ENCODE results near the gene PHLPP2. TPM values are rescaled to one million over a fixed set of nuclear protein-coding genes. Genes with fewer than 3 reads are reported as not detected.

Gene PHLPP2
- polyA plus RNA-seq, 3 donors, result 0.57 to 2.5 (median 1.4) TPM

- H3K27me3 Mint-ChIP-seq (ENCODE audit: low read depth in 3 of 3), result no peaks in the 10 kb centered on the region
- DNase-seq, result no peak
- peaks cover 0 to 2% (median 0%) of the 10 kb centered on the region in 7 donors for H3K9me3 Mint-ChIP-seq
- H3K79me2 ChIP-seq (ENCODE audit: insufficient read depth, low read length), result no peaks in the 10 kb centered on the region
- no peak overlapping the region for H2AFZ ChIP-seq (ENCODE audit: insufficient read depth, low read depth, low read length, poor library complexity, severe bottlenecking)
- intact Hi-C loops (cut with micrococcal nuclease), result no loop called here
- no peak overlapping the region for H3K4me2 ChIP-seq (replicated peaks; ENCODE audit: extremely low read depth, low read length, poor library complexity, severe bottlenecking)
- H3K27ac ChIP-seq (ENCODE audit: low read depth in 1 of 2, low read length in 2 of 2), result no peak overlapping the region
- no peak overlapping the region for H3K4me3 Mint-ChIP-seq
- no peaks in the 10 kb centered on the region for H4K20me1 ChIP-seq (ENCODE audit: insufficient read depth, low read length)
- no peak overlapping the region for H3K27ac Mint-ChIP-seq
- TF ChIP-seq CTCF (IDR thresholded peaks at IDR 0.05), result no peak
- H3K4me1 Mint-ChIP-seq, result no peaks in the 10 kb centered on the region
- H3K4me3 ChIP-seq (replicated peaks in 1 of 3; ENCODE audit: low read depth in 2 of 3, low read length in 3 of 3), result no peak overlapping the region
- peaks cover 23 to 34% of the 10 kb centered on the region in 2 donors for H3K36me3 Mint-ChIP-seq
- H3K9ac ChIP-seq (ENCODE audit: insufficient read depth, low read length, poor library complexity, severe bottlenecking), result no peak overlapping the region
- H3K9me3 ChIP-seq (replicated peaks in 1 of 2; ENCODE audit: control insufficient read depth in 1 of 2, insufficient read depth in 1 of 2, low read length in 2 of 2), result no peaks in the 10 kb centered on the region
- peaks cover 4 to 14% of the 10 kb centered on the region in 2 donors for H3K36me3 ChIP-seq (replicated peaks in 1 of 2; ENCODE audit: control insufficient read depth in 1 of 2, insufficient read depth in 2 of 2, low read length in 2 of 2)
- no peaks in the 10 kb centered on the region for H3K4me1 ChIP-seq (ENCODE audit: control insufficient read depth in 1 of 2, insufficient read depth in 2 of 2, low read length in 2 of 2)
- 94% methylated on average over 2 of the region's 3 CpGs for WGBS (ENCODE audit: insufficient coverage)
- H3K27me3 ChIP-seq (ENCODE audit: control insufficient read depth in 2 of 2, insufficient read depth in 2 of 2, low read length in 2 of 2), result no peaks in the 10 kb centered on the region
Measured at GRCh38 chr16:71675380-71675779, 49.1 kb downstream of the PHLPP2 start.

- no CpG with 5 or more reads among the region's 2 CpGs for WGBS (ENCODE audit: insufficient coverage)
- no peaks in the 10 kb centered on the region for H4K20me1 ChIP-seq (ENCODE audit: insufficient read depth, low read length)
- Mint-ChIP-seq H3K36me3 (peaks cover 29 to 34% of the 10 kb centered on the region in 2 donors), H3K9me3 (no peaks in the 10 kb centered on the region), H3K4me1 (no peaks in the 10 kb centered on the region), H3K4me3 (no peak overlapping the region), H3K27me3 (ENCODE audit: low read depth in 3 of 3) (no peaks in the 10 kb centered on the region), H3K27ac (no peak overlapping the region)
- no peaks in the 10 kb centered on the region for H3K27me3 ChIP-seq (ENCODE audit: control insufficient read depth in 2 of 2, insufficient read depth in 2 of 2, low read length in 2 of 2)
- no peaks in the 10 kb centered on the region for H3K4me1 ChIP-seq (ENCODE audit: control insufficient read depth in 1 of 2, insufficient read depth in 2 of 2, low read length in 2 of 2)
- H3K36me3 ChIP-seq (replicated peaks in 1 of 2; ENCODE audit: control insufficient read depth in 1 of 2, insufficient read depth in 2 of 2, low read length in 2 of 2), result peaks cover 4 to 22% of the 10 kb centered on the region in 2 donors
- no peak overlapping the region for H2AFZ ChIP-seq (ENCODE audit: insufficient read depth, low read depth, low read length, poor library complexity, severe bottlenecking)
- intact Hi-C loops (cut with micrococcal nuclease), result no loop called here
- no peak overlapping the region for H3K27ac ChIP-seq (ENCODE audit: low read depth in 1 of 2, low read length in 2 of 2)
- DNase-seq, result no peak
- H3K9ac ChIP-seq (ENCODE audit: insufficient read depth, low read length, poor library complexity, severe bottlenecking), result no peak overlapping the region
- no peaks in the 10 kb centered on the region for H3K79me2 ChIP-seq (ENCODE audit: insufficient read depth, low read length)
- H3K9me3 ChIP-seq (replicated peaks in 1 of 2; ENCODE audit: control insufficient read depth in 1 of 2, insufficient read depth in 1 of 2, low read length in 2 of 2), result no peaks in the 10 kb centered on the region
- no peak overlapping the region for H3K4me2 ChIP-seq (replicated peaks; ENCODE audit: extremely low read depth, low read length, poor library complexity, severe bottlenecking)
- no peak overlapping the region for H3K4me3 ChIP-seq (replicated peaks in 1 of 3; ENCODE audit: low read depth in 2 of 3, low read length in 3 of 3)
- TF ChIP-seq CTCF (IDR thresholded peaks at IDR 0.05), result no peak
Measured at GRCh38 chr16:71674229-71674628, 50.3 kb downstream of the PHLPP2 start.
